GM12892 (cell line): ENCODE results near the gene ELMOD3.

ENCODE experiments used
- POLR2A ChIP-seq: IDR thresholded peaks from 2 replicates; pipeline ENCODE4 v1.6.1; 2011; ENCODE audit warnings: low read depth, low read length, control low read depth
- TAF1 ChIP-seq: IDR thresholded peaks from 2 replicates; pipeline ENCODE4 v1.6.1; 2011; ENCODE audit warnings: low read depth, mild to moderate bottlenecking, control low read depth, low read length, borderline replicate concordance

DNA sequence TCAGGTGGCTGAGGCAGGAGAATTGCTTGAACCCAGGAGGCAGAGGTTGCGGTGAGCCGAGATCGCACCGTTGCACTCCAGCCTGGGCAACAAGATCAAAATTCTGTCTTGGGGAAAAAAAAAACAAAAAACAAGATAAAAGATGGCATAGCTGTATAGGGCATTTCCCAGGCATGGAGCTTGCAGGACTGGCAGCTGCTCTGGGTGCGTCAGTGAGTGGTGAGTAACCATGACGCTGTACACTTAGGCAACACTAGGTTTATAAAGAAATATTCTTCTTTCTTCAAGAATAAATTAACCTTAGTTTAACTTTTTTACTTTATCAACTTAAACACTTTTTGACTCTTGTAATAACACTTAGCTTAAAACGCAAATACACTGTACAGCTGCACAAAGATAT lies 42.2 kb upstream of the ELMOD3 start:
- TF ChIP-seq TAF1 (no peak), POLR2A (no peak)
